ENCODE measurements around the gene BCL7B.
"Not testable (repeated sequence)": the region's sequence is repeated elsewhere in the genome, so short reads cannot be mapped to it uniquely, and the experiment has no call there.

BCL7B gene

GRCh38 chr7:73555411-73555982, 2.0 kb downstream of the BCL7B start:
- H3K27ac ChIP-seq, result peak overlapping the region; percentile 97
- no peak for DNase-seq (ENCODE audit: low spot score)
- TF ChIP-seq, protein P1, sequence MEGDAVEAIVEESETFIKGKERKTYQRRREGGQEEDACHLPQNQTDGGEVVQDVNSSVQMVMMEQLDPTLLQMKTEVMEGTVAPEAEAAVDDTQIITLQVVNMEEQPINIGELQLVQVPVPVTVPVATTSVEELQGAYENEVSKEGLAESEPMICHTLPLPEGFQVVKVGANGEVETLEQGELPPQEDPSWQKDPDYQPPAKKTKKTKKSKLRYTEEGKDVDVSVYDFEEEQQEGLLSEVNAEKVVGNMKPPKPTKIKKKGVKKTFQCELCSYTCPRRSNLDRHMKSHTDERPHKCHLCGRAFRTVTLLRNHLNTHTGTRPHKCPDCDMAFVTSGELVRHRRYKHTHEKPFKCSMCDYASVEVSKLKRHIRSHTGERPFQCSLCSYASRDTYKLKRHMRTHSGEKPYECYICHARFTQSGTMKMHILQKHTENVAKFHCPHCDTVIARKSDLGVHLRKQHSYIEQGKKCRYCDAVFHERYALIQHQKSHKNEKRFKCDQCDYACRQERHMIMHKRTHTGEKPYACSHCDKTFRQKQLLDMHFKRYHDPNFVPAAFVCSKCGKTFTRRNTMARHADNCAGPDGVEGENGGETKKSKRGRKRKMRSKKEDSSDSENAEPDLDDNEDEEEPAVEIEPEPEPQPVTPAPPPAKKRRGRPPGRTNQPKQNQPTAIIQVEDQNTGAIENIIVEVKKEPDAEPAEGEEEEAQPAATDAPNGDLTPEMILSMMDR (conservative IDR thresholded peaks at IDR 0.05; ENCODE audit: low read depth), result no peak
- ChIA-PET CTCF (no interaction called here), POLR2A (ENCODE audit: low non-redundant PET) (no interaction called here)

DNA sequence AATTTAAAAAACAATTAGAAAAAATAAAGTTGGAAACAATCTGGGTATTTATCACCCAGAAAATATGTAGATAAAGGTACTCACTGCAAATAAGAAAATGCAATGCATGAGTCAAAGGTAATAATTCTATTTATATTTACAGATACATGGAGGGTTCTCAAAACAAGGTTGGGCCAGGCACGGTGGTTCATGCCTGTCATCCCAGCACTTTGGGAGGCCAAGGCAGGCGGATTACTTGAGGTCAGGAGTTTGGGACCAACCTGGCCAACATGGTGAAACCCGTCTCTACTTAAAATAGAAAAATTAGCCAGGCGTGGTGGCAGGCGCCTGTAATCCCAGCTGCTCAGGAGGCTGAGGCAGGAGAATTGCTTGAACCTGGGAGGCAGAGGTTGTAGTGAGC, 7.4 kb downstream of the BCL7B start:
- DNase-seq (ENCODE audit: low spot score); POLR2A ChIA-PET (ENCODE audit: low non-redundant PET); CTCF ChIA-PET: not testable (repeated sequence)
- peak overlapping the region; percentile 37; the same call in 1 of the 2 replicates for H3K27ac ChIP-seq

- ChIA-PET POLR2A (ENCODE audit: low non-redundant PET) (no interaction called here), CTCF (no interaction called here)
- TF ChIP-seq, protein P1 (conservative IDR thresholded peaks at IDR 0.05; ENCODE audit: low read depth), result no peak
- H3K27ac ChIP-seq, result peak overlapping the region; percentile 22; the same call in 1 of the 2 replicates
- DNase-seq (ENCODE audit: low spot score), result no peak
These were observed 8.3 kb downstream of the BCL7B start for GRCh38 chr7:73549176-73549575.

- CTCF ChIA-PET, result no interaction called here
- peak overlapping the region; percentile 27 for H3K27ac ChIP-seq
- no peak for DNase-seq (ENCODE audit: low spot score)
- POLR2A ChIA-PET (ENCODE audit: low non-redundant PET), result interaction anchor here (1.0 kb wide), 1 partner anchor 9 kb away, joined by 5 read pairs; the partner anchor contains the start of gene BCL7B
- TF ChIP-seq, protein P1 (conservative IDR thresholded peaks at IDR 0.05; ENCODE audit: low read depth), result no peak
These were observed 9.6 kb downstream of the BCL7B start for GRCh38 chr7:73547841-73548240.

DNA sequence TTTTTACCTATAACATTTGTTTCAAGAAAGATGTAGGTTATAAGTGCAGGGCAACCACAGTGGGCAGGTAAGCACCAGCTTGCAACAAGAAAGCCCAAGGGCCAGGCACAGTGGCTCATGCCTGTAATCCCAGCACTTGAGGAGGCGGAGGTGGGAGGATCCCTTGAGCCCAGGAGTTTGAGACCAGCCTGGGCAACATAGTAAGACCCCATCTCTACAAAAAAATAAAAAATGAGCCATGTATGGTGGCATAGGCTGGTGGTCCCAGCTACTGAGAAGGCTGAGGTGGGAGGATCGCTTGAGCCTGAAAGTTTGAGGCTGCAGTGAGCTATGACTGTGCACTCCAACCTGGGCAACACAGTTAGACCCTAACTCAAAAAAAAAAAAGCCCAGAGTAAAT, 12.8 kb downstream of the BCL7B start:
- POLR2A ChIA-PET (ENCODE audit: low non-redundant PET), result interaction anchor here (0.8 kb wide), 1 partner anchor 1090 kb away, joined by 3 read pairs; no protein-coding TSS in a partner anchor
- TF ChIP-seq, protein P1 (conservative IDR thresholded peaks at IDR 0.05; ENCODE audit: low read depth), result no peak
- DNase-seq (ENCODE audit: low spot score), result no peak

DNA sequence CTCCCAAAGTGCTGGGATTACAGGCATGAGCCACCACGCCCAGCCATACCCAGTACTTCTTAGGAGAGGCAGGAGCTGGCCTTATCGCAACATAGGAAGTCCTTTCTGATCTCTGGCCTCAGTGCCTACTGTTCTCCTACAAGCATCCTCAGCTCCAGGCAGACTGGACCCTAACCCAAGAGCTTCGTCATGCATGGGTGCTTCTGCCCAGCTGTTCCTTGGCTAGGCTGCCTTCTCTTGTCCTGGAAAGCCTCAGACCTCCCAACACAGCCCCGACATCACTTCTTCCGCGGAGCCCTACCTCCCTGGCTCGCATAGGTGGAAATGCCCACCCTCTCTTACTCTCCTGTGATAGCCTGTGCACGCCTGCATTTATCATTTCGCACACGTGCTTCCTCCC, 15.8 kb downstream of the BCL7B start:
- POLR2A ChIA-PET (ENCODE audit: low non-redundant PET), result interaction anchor here (0.6 kb wide), 1 partner anchor 11 kb away, joined by 3 read pairs; no protein-coding TSS in a partner anchor
- no peak overlapping the region for H3K27ac ChIP-seq
- CTCF ChIA-PET, result no interaction called here
- DNase-seq (ENCODE audit: low spot score), result no peak
- TF ChIP-seq, protein P1 (conservative IDR thresholded peaks at IDR 0.05; ENCODE audit: low read depth), result no peak

More for the DNA sequence above, 12.8 kb downstream of the BCL7B start:
- no peak overlapping the region for H3K27ac ChIP-seq
- CTCF ChIA-PET, result interaction anchor here (0.6 kb wide), 1 partner anchor 13 kb away, joined by 3 read pairs; no protein-coding TSS in a partner anchor

DNA sequence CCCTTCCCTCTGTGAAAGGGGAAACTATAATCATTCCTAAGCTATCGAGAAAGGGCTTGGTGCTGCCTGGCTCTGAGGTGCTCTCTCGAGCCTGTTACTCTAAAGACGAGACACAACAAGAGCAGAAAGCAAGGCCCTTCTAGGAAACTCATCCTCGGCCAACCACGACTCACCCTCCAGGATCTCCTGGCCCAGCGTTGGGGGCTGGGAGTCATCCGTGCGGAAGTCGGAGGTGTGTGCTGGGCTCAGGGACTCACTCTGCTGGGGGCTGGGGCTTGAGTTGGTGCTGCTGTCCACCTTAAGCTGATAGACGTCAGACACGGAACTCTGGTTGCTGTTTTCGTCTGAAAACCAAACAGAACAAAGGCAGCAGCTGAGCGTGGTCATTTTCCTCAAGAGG, 17.8 kb downstream of the BCL7B start:
- TF ChIP-seq, protein P1 (conservative IDR thresholded peaks at IDR 0.05; ENCODE audit: low read depth), result no peak
- POLR2A ChIA-PET (ENCODE audit: low non-redundant PET), result no interaction called here
- DNase-seq (ENCODE audit: low spot score), result no peak
- H3K27ac ChIP-seq, result no peak overlapping the region
- CTCF ChIA-PET, result interaction anchor here (0.7 kb wide), 2 partner anchors 19 to 24 kb away, joined by 3 to 5 read pairs; no protein-coding TSS in a partner anchor

GRCh38 chr7:73538510-73538909, 19.0 kb downstream of the BCL7B start:
- DNase-seq (ENCODE audit: low spot score); H3K27ac ChIP-seq; POLR2A ChIA-PET (ENCODE audit: low non-redundant PET): not testable (repeated sequence)
- CTCF ChIA-PET, result interaction anchor here (0.6 kb wide), 1 partner anchor 20 kb away, joined by 3 read pairs; no protein-coding TSS in a partner anchor

All from RWPE1 (cell line).